ENCODE results near the gene GLRX5.
"Not testable (repeated sequence)": the region's sequence is repeated elsewhere in the genome, so short reads cannot be mapped to it uniquely, and the experiment has no call there.

GLRX5 gene

DNA sequence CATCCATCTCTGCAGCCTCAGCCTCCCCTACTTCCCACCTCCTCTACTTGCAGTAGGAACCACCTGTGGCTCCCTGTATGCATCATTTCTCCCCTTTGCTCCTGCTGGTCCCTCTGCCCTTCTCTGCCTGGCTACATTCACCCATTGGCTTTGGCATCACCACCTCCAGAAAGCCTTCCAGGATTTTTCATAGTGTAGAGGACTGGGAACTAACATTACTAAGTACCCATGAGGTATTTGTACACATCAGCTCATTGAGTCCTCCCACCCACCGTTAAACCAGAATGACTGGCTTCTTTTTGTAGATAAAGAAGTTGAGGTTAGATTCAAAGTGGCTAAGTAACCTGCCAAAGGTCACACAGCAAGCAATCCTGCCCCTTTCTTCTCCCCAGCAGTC, 35.5 kb upstream of the GLRX5 start:
- DNase-seq: no peak

GRCh38 chr14:95500201-95500681, 34.6 kb upstream of the GLRX5 start:
- DNase-seq: no peak

DNA sequence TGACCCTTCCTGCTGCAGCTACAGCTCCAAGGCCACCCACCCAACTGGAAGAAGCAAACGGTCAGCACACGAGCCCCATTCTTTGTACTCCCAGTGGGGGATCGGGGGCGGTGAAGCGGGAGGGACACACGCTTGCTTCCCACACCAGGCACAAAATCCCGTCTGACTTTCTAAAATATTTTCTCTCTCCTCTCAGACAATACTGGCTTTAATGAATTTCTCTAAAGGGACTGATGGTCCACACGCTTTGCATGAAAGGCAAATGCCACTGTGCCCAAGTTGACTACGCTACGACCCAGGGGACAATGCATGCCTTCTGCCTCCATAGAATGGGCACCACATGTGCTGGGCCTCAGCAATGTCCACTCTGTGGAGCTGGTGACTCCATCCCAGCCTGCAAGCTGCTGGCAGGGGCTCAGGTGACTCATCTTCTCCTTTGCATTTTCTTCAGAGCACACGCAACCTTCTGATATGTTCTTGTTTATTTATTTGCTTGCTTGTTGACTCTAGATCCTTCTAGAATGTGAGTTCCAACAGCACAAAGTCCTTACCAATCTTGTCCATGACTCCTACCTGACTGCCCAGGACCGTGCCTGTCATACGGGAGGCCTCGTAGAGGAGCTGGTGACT, 34.0 kb upstream of the GLRX5 start:
- no peak for DNase-seq

- no peak for DNase-seq
Measured at GRCh38 chr14:95502381-95502950, 32.4 kb upstream of the GLRX5 start.

- no peak for DNase-seq
Measured at GRCh38 chr14:95503365-95504134, 31.3 kb upstream of the GLRX5 start.

DNA sequence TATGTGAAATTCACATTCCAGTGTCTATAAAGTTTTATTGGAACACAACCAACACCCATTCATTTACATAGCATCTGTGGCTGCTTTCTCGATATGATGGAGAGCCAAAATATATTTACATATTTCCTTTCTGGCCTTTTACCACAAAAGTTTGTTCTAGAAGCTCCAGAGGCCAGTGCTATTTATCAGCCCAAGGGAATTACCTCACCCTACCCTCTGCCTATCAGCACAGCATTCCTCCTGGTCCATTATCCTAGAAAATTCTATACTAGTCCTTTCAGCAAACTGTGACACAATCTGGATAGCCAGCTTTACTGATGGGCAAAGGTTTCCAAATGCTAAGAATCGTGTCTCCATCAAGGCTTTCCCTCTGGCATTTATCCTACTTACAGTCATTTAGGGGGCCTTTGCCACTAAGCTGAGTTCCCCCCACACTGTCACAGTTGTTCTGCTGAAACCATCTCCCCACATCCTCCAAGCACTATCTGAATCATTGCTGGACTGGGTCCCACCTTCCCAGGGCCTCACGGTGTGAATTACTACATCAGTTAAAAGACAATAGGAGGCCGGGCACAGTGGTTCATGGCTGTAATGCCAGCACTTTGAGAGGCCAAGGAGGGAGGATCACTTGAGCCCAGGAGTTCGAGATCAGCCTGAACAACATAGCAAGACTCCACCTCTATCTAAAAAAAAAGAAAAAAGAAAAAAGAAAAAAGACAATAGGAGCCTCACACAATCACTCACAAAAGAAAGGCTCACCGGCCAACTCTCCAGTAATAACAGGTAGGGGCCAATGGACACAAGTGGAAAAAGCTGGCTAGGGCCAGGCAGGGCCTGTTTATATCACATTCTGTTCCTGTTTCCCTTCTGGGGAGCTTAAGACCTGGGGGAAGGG, 30.5 kb upstream of the GLRX5 start:
- DNase-seq: no peak

- no peak for DNase-seq
Measured at GRCh38 chr14:95505030-95505589, 29.7 kb upstream of the GLRX5 start.

- DNase-seq: no peak
Measured at GRCh38 chr14:95507174-95507573, 27.7 kb upstream of the GLRX5 start.

GRCh38 chr14:95507701-95508103, 27.1 kb upstream of the GLRX5 start:
- no peak for DNase-seq

- DNase-seq: no peak
Measured at GRCh38 chr14:95508377-95508776, 26.5 kb upstream of the GLRX5 start.

DNA sequence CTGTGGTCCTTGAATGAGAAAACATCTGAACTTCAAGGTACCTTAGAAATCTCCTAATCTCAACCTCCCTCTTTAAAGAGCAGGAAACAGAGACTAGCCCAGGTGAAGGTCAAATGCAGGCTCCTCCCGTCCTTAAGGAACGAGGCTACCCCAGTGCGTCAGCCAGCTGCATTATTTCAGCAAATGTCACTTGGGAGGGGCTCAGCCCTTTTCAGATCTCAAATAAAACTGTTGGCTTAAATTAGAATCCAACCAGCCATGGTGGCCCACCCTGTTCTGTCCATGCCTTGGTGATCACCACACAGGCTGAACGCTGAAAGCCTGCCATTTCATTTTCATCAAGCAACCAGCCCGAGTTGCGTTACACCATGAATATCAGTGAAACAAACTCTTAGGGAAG, 25.4 kb upstream of the GLRX5 start:
- DNase-seq: no peak

- not testable (repeated sequence) for DNase-seq
Measured at GRCh38 chr14:95510344-95510743, 24.5 kb upstream of the GLRX5 start.

DNA sequence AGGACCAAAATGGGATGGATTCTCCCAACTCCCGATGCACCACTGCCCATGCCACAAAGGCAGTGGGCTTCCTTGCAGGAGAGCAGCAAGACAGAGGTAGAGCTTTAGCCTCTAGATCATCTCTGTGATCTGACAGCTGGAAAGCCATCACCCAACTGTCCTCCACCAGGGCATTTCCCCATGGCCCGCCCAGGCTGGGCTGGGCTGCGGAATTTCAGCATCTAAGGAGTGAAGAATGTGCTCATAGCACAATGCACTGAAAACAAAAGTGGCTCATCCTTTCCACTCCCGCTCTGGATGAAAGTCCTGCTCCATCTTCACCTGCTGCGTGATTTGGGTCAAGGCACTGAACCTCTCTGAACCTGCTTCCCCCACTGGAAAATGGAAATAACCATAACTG, 24.0 kb upstream of the GLRX5 start:
- no peak for DNase-seq

DNA sequence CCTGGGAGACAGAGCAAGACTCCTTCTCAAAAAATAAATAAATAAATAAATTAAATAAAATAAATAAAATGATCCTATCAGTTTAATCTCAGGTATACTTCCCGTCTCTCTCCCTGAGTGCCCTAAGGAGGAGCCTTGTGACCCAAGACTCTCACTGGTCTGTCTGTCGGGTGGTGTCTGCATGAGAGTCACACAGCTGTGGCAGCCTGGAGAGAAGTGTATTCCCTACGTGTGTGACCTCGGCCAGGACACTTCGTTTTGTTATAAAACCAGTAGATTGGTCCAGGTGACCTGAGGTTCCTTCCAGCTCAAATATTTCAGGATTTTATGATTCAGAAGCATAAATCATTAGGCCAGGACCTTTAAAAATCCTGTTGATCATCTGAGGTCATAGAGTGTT, 23.2 kb upstream of the GLRX5 start:
- DNase-seq: no peak

- no peak for DNase-seq
Measured at GRCh38 chr14:95513291-95513690, 21.6 kb upstream of the GLRX5 start.

- DNase-seq: no peak
Measured at GRCh38 chr14:95514131-95515079, 20.4 kb upstream of the GLRX5 start.

DNA sequence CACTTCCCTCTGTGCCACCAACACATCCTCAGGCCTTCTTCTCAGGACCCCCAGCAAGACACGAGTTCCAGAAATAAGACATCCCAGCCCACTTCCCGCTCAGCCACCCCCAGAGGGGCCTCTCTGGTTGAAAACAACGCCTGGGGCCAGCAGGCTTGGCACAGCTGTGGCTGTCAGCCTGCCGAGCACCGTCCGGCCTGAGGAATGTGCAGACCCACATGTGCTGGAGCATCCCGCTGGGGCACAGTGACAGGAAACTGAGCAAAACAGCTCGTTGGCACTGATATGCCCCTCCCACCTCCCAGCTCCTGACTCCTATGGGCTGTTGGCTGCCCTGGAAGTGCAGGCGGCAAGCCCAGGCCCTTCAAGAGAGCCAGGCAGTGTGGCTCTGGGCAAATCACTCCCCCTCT, 19.8 kb upstream of the GLRX5 start:
- no peak for DNase-seq

- peak; percentile 82 for DNase-seq
Measured at GRCh38 chr14:95515596-95516552, 19.0 kb upstream of the GLRX5 start.

DNA sequence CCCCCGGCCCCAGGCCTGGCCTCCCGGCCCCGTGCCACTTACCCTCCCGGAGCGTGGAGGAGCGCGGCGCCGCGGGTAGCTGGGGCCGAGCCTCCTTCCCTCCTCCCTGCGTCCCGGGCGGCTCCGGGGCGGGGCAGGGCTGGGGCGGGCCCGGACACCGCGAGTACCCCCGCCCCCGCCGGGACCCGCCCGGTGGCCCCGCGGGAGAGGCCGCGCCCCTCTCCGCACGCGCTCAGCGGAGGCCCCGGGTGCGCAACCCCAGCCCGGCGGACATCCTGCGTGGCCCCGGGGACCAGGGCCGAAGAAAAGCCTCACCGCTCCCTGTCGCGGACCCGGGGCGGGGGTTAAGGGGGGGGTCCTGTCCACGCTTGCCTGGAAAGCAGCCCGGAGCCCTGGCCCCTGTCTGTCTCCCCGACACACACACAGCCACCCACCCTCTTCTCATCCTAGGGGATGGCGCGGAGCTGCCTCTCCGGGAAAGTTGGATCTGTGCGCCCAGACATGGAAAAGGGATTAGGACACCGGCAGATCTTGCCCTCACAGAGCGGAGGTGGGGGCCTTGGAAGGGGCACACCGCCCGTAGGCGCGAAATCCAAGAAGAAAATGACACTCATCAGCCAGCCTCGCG, 18.2 kb upstream of the GLRX5 start, which contains the start of gene SYNE3:
Gene SYNE3, minus strand, starts transcription at position 97 of the 628 bp plus-strand sequence. CDS start 40,829 bp downstream, outside the sequence.
- DNase-seq: peak; percentile 50
